Panc1 (cell line): ENCODE data around the gene SFTPD. TPM values are rescaled to one million over a fixed set of nuclear protein-coding genes. Genes with fewer than 3 reads are reported as not detected.

Experiments used
- ATAC-seq: fragments of 200-7000 bp; cut with Tn5 transposase; 2 replicates; pipeline ENCODE4 v1.9.1; 2020; ENCODE audit warnings: mild to moderate bottlenecking, moderate library complexity
- BruUV-seq: library from RNA; stranded (reverse); fragments of 400-500 nt; replicated peaks from 2 replicates; lab custom pipeline; 2021; lab: Mats Ljungman, UMichigan
- CTCF ChIA-PET: fragments of 300-600 bp; sonication (Branson Sonifier 250); formaldehyde crosslinking; loops from one replicate; lab custom pipeline; 2022; ENCODE audit warnings: antibody characterized with exemption; lab: Charles Lee
- POLR2A ChIA-PET: fragments of 300-600 bp; sonication (Branson Sonifier 250); formaldehyde crosslinking; loops from one replicate; lab custom pipeline; 2022; ENCODE audit warnings: antibody characterized with exemption; lab: Charles Lee
- DNase-seq: peaks from one replicate; pipeline ENCODE4 v3.0.0-alpha.2; 2010; ENCODE audit warnings: low read depth, low spot score
- H3K27ac ChIP-seq: 2 replicates; pipeline ENCODE4 v1.5.1; 2011; ENCODE audit warnings: mild to moderate bottlenecking, low read length, inconsistent platforms
- H3K27me3 ChIP-seq: fragments of 200-500 bp; sonication (Bioruptor generic); 2 replicates; pipeline ENCODE4 v1.6.0; 2014; ENCODE audit warnings: low read length, inconsistent platforms; ENCODE audit not compliant: control insufficient read depth, insufficient read depth
- H3K36me3 ChIP-seq: fragments of 200-500 bp; sonication (Bioruptor generic); 2 replicates; pipeline ENCODE4 v1.5.1; 2014; ENCODE audit warnings: inconsistent platforms, mild to moderate bottlenecking, low read length, moderate library complexity; ENCODE audit not compliant: control insufficient read depth, insufficient read depth
- H3K4me1 ChIP-seq: 2 replicates; pipeline ENCODE4 v1.5.1; 2011; ENCODE audit warnings: inconsistent platforms, mild to moderate bottlenecking, low read length, moderate library complexity; ENCODE audit not compliant: control insufficient read depth, insufficient read depth
- H3K4me3 ChIP-seq, 2 experiments: 2 replicates each; pipeline ENCODE4 v1.5.1; 2011 to 2012; ENCODE audit warnings: low read depth in 2 of 2, low read length in 2 of 2, mild to moderate bottlenecking in 2 of 2, inconsistent platforms in 1 of 2, moderate library complexity in 1 of 2
- H3K9me3 ChIP-seq: fragments of 200-500 bp; sonication (Bioruptor generic); 2 replicates; pipeline ENCODE4 v1.5.1; 2014; ENCODE audit warnings: low read depth, mild to moderate bottlenecking, inconsistent platforms, low read length, moderate library complexity; ENCODE audit not compliant: control insufficient read depth, insufficient read depth
- CTCF ChIP-seq: fragments of 450-650 bp; IDR thresholded peaks from 2 replicates; pipeline ENCODE4 v1.5.1; 2017; ENCODE audit warnings: mild to moderate bottlenecking
- POLR2AphosphoS5 ChIP-seq: IDR thresholded peaks from 2 replicates; pipeline ENCODE4 v1.6.1; 2012; ENCODE audit warnings: mild to moderate bottlenecking, low read depth, low read length, moderate library complexity
- REST ChIP-seq, 2 experiments: IDR thresholded peaks; 2 replicates each; pipeline ENCODE4 v1.6.1; 2011 to 2012; ENCODE audit warnings: low read depth in 2 of 2, control low read depth in 1 of 2, low read length in 1 of 2, mild to moderate bottlenecking in 1 of 2, moderate library complexity in 1 of 2; ENCODE audit not compliant: insufficient read depth in 1 of 2
- SIN3A ChIP-seq: IDR thresholded peaks from 2 replicates; pipeline ENCODE4 v1.6.1; 2012; ENCODE audit warnings: low read depth, mild to moderate bottlenecking, low read length, moderate library complexity, borderline replicate concordance; ENCODE audit not compliant: insufficient read depth
- TCF7L2 ChIP-seq: IDR thresholded peaks from 2 replicates; pipeline ENCODE4 v1.6.1; 2011; ENCODE audit warnings: mild to moderate bottlenecking, low read depth, low read length, inconsistent platforms
- in situ Hi-C: cut with HindIII; loops from 2 replicates; pipeline ENCODE4 v1.10.0; 2016; ENCODE audit warnings: low sequenced_read_pairs, low pct_unique_long_range_greater_than_20kb
- intact Hi-C: fragments of 100-400 bp; cut with micrococcal nuclease; formaldehyde crosslinking; loops from one replicate; pipeline ENCODE4 v1.10.0; 2022; ENCODE audit not compliant: unreplicated experiment
- total RNA-seq: library from RNA; stranded (reverse); gene quantifications from one replicate; pipeline ENCODE4 v1.2.1, GENCODE V29; 2021; ENCODE audit not compliant: unreplicated experiment

SFTPD gene
- total RNA-seq, 1 experiment from 2014 or later: 0.36 TPM

GRCh38 chr10:79979310-79979975 lies 30.5 kb upstream of the SFTPD start:
- peaks cover 18% of the 10 kb centered on the region for H3K27me3 ChIP-seq
- no peaks in the 10 kb centered on the region for H3K9me3 ChIP-seq
- no peaks in the 10 kb centered on the region for H3K4me1 ChIP-seq
- no TSS peak for BruUV-seq
- H3K4me3 ChIP-seq: no peak overlapping the region
- CTCF ChIA-PET: no interaction called here
- H3K36me3 ChIP-seq: no peaks in the 10 kb centered on the region; the same call in 1 of the 2 replicates
- in situ Hi-C loops: no loop called here
- DNase-seq (no peak), ATAC-seq (no peak)
- intact Hi-C loops: no loop called here
- no peak overlapping the region for H3K27ac ChIP-seq
- POLR2A ChIA-PET: no interaction called here
- TF ChIP-seq CTCF (no peak), TCF7L2 (no peak), REST (IDR thresholded peaks at IDR 0.05; ENCODE audit: insufficient read depth in 1 of 2, low read depth in 2 of 2, low read length in 1 of 2) (no peak), SIN3A (no peak), POLR2AphosphoS5 (no peak)

- DNase-seq (no peak), ATAC-seq (no peak)
- Histone ChIP-seq H3K4me1 (no peaks in the 10 kb centered on the region), H3K36me3 (no peaks in the 10 kb centered on the region; the same call in 1 of the 2 replicates), H3K4me3 (no peak overlapping the region), H3K9me3 (no peaks in the 10 kb centered on the region), H3K27me3 (peaks cover 25% of the 10 kb centered on the region), H3K27ac (no peak overlapping the region)
- ChIA-PET POLR2A (no interaction called here), CTCF (no interaction called here)
- in situ Hi-C loops (no loop called here), intact Hi-C loops (no loop called here)
- TF ChIP-seq POLR2AphosphoS5: no peak
- no peak for TF ChIP-seq REST (IDR thresholded peaks at IDR 0.05; ENCODE audit: insufficient read depth in 1 of 2, low read depth in 2 of 2, low read length in 1 of 2)
- TF ChIP-seq TCF7L2: no peak
- no peak for TF ChIP-seq CTCF
- TF ChIP-seq SIN3A: no peak
- BruUV-seq: no TSS peak
Measured at GRCh38 chr10:79976999-79977398, 28.1 kb upstream of the SFTPD start.
